ENCODE measurements around the gene AUNIP.

Gene AUNIP

DNA sequence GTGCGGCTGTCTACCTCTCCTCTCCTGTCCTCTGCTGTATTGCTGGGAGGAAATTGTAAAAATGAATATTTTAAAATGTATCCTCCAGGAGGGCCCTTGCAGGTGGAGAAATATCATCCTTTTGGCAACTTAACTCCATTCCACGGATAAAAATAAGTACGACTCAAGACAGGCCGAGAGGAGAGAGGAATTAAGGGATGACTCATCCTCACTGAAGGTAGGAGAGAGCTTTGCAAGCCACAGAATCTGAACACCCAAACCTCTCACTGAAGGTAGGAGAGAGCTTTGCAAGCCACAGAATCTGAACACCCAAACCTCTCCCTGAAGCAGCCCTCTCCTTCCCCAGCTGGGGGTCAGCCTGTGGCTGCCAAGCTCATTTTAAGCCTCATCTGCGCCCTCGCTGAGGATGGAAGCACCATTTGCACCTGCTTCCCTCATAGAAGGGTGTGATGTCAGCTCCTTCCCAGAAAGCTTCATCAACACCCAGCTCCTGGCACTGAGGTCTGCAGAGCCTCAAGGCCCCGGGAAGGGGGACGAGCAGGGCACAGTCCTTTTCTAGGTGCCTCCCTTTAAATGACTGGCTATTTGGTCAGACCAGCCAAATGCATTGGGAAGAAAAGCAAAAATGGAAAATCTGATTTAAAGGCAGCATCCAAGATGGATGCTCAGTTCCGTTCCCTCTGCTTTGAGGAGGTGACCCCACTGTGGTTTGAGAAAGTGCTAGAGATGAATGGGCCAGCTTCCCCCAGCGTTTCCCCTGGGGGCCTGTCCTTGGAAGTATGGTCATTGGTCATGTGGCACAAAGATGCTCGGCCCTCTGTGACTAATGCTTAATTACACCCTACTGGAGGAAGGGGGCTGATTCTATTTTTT, 72.1 kb downstream of the AUNIP start:
- H3K4me3 ChIP-seq (ENCODE audit: low read depth, low read length) = no peak overlapping the region
- no peak for DNase-seq (ENCODE audit: low read depth)
- TF ChIP-seq, protein P1, sequence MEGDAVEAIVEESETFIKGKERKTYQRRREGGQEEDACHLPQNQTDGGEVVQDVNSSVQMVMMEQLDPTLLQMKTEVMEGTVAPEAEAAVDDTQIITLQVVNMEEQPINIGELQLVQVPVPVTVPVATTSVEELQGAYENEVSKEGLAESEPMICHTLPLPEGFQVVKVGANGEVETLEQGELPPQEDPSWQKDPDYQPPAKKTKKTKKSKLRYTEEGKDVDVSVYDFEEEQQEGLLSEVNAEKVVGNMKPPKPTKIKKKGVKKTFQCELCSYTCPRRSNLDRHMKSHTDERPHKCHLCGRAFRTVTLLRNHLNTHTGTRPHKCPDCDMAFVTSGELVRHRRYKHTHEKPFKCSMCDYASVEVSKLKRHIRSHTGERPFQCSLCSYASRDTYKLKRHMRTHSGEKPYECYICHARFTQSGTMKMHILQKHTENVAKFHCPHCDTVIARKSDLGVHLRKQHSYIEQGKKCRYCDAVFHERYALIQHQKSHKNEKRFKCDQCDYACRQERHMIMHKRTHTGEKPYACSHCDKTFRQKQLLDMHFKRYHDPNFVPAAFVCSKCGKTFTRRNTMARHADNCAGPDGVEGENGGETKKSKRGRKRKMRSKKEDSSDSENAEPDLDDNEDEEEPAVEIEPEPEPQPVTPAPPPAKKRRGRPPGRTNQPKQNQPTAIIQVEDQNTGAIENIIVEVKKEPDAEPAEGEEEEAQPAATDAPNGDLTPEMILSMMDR (IDR thresholded peaks at IDR 0.05; ENCODE audit: low read depth, low read length, missing control alignments) = no peak

DNA sequence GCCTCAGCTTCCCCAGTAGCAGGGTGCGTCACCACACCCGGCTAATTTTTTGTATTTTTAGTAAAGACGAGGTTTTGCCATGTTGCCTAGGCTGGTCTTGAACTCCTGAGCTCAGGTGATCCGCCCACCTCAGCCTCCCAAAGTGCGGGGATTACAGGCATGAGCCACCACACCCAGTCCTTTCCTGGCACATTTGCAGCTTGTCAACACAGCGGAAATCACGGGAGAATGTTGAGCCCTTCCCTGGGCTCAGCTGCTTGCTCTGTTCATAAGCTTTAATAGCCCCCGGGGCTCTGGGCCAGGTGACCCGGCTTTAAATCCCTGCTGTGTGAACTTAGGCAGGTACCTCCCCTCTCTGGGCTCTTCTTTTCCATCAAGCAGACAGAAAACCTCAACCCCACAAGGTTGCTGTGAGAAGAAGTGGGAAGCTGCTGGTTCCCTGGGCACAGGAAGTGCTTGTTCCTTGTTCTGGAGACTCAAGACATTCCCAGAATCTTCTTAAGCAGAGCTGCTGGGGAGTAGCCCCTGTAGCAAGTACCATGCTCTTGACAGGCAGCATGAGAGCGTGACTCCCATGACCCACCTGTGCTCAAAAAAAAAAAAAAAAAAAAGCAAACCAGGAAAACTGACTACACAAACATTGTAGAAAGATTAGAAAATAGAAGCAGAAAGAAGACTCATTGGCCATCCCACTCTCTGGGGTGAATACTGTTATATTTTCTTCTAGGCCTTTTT, 73.8 kb downstream of the AUNIP start:
- TF ChIP-seq, protein P1 (IDR thresholded peaks at IDR 0.05; ENCODE audit: low read depth, low read length, missing control alignments) = no peak
- DNase-seq (ENCODE audit: low read depth) = no peak
- no peak overlapping the region for H3K4me3 ChIP-seq (ENCODE audit: low read depth, low read length)

DNA sequence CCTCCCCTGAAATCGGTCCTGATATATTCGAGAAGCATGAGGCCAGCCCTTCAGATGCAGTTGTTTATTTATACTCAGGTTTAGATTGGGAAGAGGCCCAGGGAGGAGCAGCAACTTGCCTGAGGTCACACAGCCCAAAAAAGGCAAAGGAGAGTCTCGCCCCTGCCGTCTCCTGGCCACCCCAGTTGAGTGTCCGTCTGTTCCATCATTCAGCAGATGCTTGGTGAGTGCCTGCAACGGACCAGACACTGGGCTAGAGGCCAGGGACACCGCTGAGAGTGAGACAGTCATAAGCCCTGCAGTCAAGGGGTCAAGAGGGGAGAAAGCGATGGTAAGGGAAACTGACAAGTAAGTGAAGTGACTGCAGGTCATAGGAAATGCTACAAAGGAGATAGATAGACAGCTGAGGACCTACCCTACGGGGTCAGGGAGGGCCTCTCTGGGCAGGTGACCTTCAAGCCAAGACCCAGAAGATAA, 74.6 kb downstream of the AUNIP start:
- TF ChIP-seq, protein P1 (IDR thresholded peaks at IDR 0.05; ENCODE audit: low read depth, low read length, missing control alignments) = no peak
- no peak overlapping the region for H3K4me3 ChIP-seq (ENCODE audit: low read depth, low read length)
- no peak for DNase-seq (ENCODE audit: low read depth)
